Panc1 (cell line): ENCODE data around the gene PROX1. TPM values are rescaled to one million over a fixed set of nuclear protein-coding genes. Genes with fewer than 3 reads are reported as not detected.

Source experiments
- ATAC-seq: fragments of 200-7000 bp; cut with Tn5 transposase; 2 replicates; pipeline ENCODE4 v1.9.1; 2020; ENCODE audit warnings: mild to moderate bottlenecking, moderate library complexity
- BruUV-seq: library from RNA; stranded (reverse); fragments of 400-500 nt; replicated peaks from 2 replicates; lab custom pipeline; 2021; lab: Mats Ljungman, UMichigan
- CTCF ChIA-PET: fragments of 300-600 bp; sonication (Branson Sonifier 250); formaldehyde crosslinking; loops from one replicate; lab custom pipeline; 2022; ENCODE audit warnings: antibody characterized with exemption; lab: Charles Lee
- POLR2A ChIA-PET: fragments of 300-600 bp; sonication (Branson Sonifier 250); formaldehyde crosslinking; loops from one replicate; lab custom pipeline; 2022; ENCODE audit warnings: antibody characterized with exemption; lab: Charles Lee
- DNase-seq: peaks from one replicate; pipeline ENCODE4 v3.0.0-alpha.2; 2010; ENCODE audit warnings: low read depth, low spot score
- H3K27ac ChIP-seq: 2 replicates; pipeline ENCODE4 v1.5.1; 2011; ENCODE audit warnings: mild to moderate bottlenecking, low read length, inconsistent platforms
- H3K27me3 ChIP-seq: fragments of 200-500 bp; sonication (Bioruptor generic); 2 replicates; pipeline ENCODE4 v1.6.0; 2014; ENCODE audit warnings: low read length, inconsistent platforms; ENCODE audit not compliant: control insufficient read depth, insufficient read depth
- H3K36me3 ChIP-seq: fragments of 200-500 bp; sonication (Bioruptor generic); 2 replicates; pipeline ENCODE4 v1.5.1; 2014; ENCODE audit warnings: inconsistent platforms, mild to moderate bottlenecking, low read length, moderate library complexity; ENCODE audit not compliant: control insufficient read depth, insufficient read depth
- H3K4me1 ChIP-seq: 2 replicates; pipeline ENCODE4 v1.5.1; 2011; ENCODE audit warnings: inconsistent platforms, mild to moderate bottlenecking, low read length, moderate library complexity; ENCODE audit not compliant: control insufficient read depth, insufficient read depth
- H3K4me3 ChIP-seq, 2 experiments: 2 replicates each; pipeline ENCODE4 v1.5.1; 2011 to 2012; ENCODE audit warnings: low read depth in 2 of 2, low read length in 2 of 2, mild to moderate bottlenecking in 2 of 2, inconsistent platforms in 1 of 2, moderate library complexity in 1 of 2
- H3K9me3 ChIP-seq: fragments of 200-500 bp; sonication (Bioruptor generic); 2 replicates; pipeline ENCODE4 v1.5.1; 2014; ENCODE audit warnings: low read depth, mild to moderate bottlenecking, inconsistent platforms, low read length, moderate library complexity; ENCODE audit not compliant: control insufficient read depth, insufficient read depth
- POLR2AphosphoS5 ChIP-seq: IDR thresholded peaks from 2 replicates; pipeline ENCODE4 v1.6.1; 2012; ENCODE audit warnings: mild to moderate bottlenecking, low read depth, low read length, moderate library complexity
- REST ChIP-seq, 2 experiments: IDR thresholded peaks; 2 replicates each; pipeline ENCODE4 v1.6.1; 2011 to 2012; ENCODE audit warnings: low read depth in 2 of 2, control low read depth in 1 of 2, low read length in 1 of 2, mild to moderate bottlenecking in 1 of 2, moderate library complexity in 1 of 2; ENCODE audit not compliant: insufficient read depth in 1 of 2
- SIN3A ChIP-seq: IDR thresholded peaks from 2 replicates; pipeline ENCODE4 v1.6.1; 2012; ENCODE audit warnings: low read depth, mild to moderate bottlenecking, low read length, moderate library complexity, borderline replicate concordance; ENCODE audit not compliant: insufficient read depth
- TCF7L2 ChIP-seq: IDR thresholded peaks from 2 replicates; pipeline ENCODE4 v1.6.1; 2011; ENCODE audit warnings: mild to moderate bottlenecking, low read depth, low read length, inconsistent platforms
- in situ Hi-C: cut with HindIII; loops from 2 replicates; pipeline ENCODE4 v1.10.0; 2016; ENCODE audit warnings: low sequenced_read_pairs, low pct_unique_long_range_greater_than_20kb
- intact Hi-C: fragments of 100-400 bp; cut with micrococcal nuclease; formaldehyde crosslinking; loops from one replicate; pipeline ENCODE4 v1.10.0; 2022; ENCODE audit not compliant: unreplicated experiment
- total RNA-seq: library from RNA; stranded (reverse); gene quantifications from one replicate; pipeline ENCODE4 v1.2.1, GENCODE V29; 2021; ENCODE audit not compliant: unreplicated experiment
- TF ChIP-seq, protein P1 (sequence below): fragments of 450-650 bp; IDR thresholded peaks from 2 replicates; pipeline ENCODE4 v1.5.1; 2017; ENCODE audit warnings: mild to moderate bottlenecking

The PROX1 gene
- total RNA-seq, 1 experiment from 2014 or later, result 0.13 TPM

- Histone ChIP-seq H3K9me3 (no peaks in the 10 kb centered on the region), H3K27me3 (peaks cover 27% of the 10 kb centered on the region), H3K4me3 (no peak overlapping the region), H3K4me1 (peaks cover 8% of the 10 kb centered on the region), H3K27ac (no peak overlapping the region), H3K36me3 (no peaks in the 10 kb centered on the region)
- intact Hi-C loops (no loop called here), in situ Hi-C loops (no loop called here)
- BruUV-seq, result no TSS peak
- TF ChIP-seq TCF7L2, result no peak
- no peak for TF ChIP-seq REST (IDR thresholded peaks at IDR 0.05; ENCODE audit: insufficient read depth in 1 of 2, low read depth in 2 of 2, low read length in 1 of 2)
- no peak for TF ChIP-seq SIN3A
- TF ChIP-seq POLR2AphosphoS5, result no peak
- TF ChIP-seq, protein P1, sequence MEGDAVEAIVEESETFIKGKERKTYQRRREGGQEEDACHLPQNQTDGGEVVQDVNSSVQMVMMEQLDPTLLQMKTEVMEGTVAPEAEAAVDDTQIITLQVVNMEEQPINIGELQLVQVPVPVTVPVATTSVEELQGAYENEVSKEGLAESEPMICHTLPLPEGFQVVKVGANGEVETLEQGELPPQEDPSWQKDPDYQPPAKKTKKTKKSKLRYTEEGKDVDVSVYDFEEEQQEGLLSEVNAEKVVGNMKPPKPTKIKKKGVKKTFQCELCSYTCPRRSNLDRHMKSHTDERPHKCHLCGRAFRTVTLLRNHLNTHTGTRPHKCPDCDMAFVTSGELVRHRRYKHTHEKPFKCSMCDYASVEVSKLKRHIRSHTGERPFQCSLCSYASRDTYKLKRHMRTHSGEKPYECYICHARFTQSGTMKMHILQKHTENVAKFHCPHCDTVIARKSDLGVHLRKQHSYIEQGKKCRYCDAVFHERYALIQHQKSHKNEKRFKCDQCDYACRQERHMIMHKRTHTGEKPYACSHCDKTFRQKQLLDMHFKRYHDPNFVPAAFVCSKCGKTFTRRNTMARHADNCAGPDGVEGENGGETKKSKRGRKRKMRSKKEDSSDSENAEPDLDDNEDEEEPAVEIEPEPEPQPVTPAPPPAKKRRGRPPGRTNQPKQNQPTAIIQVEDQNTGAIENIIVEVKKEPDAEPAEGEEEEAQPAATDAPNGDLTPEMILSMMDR, result no peak
- ATAC-seq, result no peak
- ChIA-PET CTCF (no interaction called here), POLR2A (no interaction called here)
- no peak for DNase-seq
Measured at GRCh38 chr1:213985209-213986019, 2.4 kb upstream of the PROX1 start.

- peak overlapping the region in 1 of 2 experiments; percentile 80; a peak in 1 of 4 replicates for H3K4me3 ChIP-seq
- POLR2A ChIA-PET, result no interaction called here
Measured at GRCh38 chr1:213986020-213986924, 1.5 kb upstream of the PROX1 start.

More at GRCh38 chr1:213986020-213986924, 1.5 kb upstream of the PROX1 start:
- peaks cover 8% of the 10 kb centered on the region for H3K4me1 ChIP-seq
- no peak for ATAC-seq
- H3K36me3 ChIP-seq, result no peaks in the 10 kb centered on the region
- intact Hi-C loops (no loop called here), in situ Hi-C loops (no loop called here)
- TF ChIP-seq POLR2AphosphoS5 (no peak), TCF7L2 (no peak), SIN3A (no peak)
- TF ChIP-seq, protein P1, result no peak
- CTCF ChIA-PET, result no interaction called here
- no TSS peak for BruUV-seq
- peaks cover 34% of the 10 kb centered on the region for H3K27me3 ChIP-seq
- no peaks in the 10 kb centered on the region for H3K9me3 ChIP-seq
- H3K27ac ChIP-seq, result no peak overlapping the region
- no peak for DNase-seq
